SH-SY5Y (cell line): ENCODE data around the gene ADGRA3.

Experiments used
- GATA2 ChIP-seq: IDR thresholded peaks from 2 replicates; pipeline ENCODE4 v1.6.1; 2011; ENCODE audit warnings: mild to moderate bottlenecking, low read depth, low read length
- GATA3 ChIP-seq: IDR thresholded peaks from 2 replicates; pipeline ENCODE4 v1.6.1; 2011; ENCODE audit warnings: low read depth, mild to moderate bottlenecking, low read length, moderate library complexity

- TF ChIP-seq GATA3, result peak; percentile 57; the same call in 1 of the 2 replicates
- TF ChIP-seq GATA2, result peak; percentile 58; the same call in 1 of the 2 replicates
Measured at GRCh38 chr4:22416403-22416802, 99.5 kb downstream of the ADGRA3 start.
